Measurements from ENCODE around the gene ZNF683.

The ZNF683 gene

GRCh38 chr1:26345718-26346117 is 26.8 kb downstream of the ZNF683 start:
- TF ChIP-seq YY1 (IDR thresholded peaks at IDR 0.05; ENCODE audit: low read depth): no peak
- no peak for TF ChIP-seq TCF12 (IDR thresholded peaks at IDR 0.05; ENCODE audit: low read depth)

GRCh38 chr1:26344147-26344920 is 28.2 kb downstream of the ZNF683 start:
- TF ChIP-seq EGR1 (IDR thresholded peaks at IDR 0.05) (no peak), CREB1 (IDR thresholded peaks at IDR 0.05; ENCODE audit: low read depth) (no peak)

- TF ChIP-seq TCF12 (IDR thresholded peaks at IDR 0.05; ENCODE audit: low read depth) (no peak), RAD21 (IDR thresholded peaks at IDR 0.05; ENCODE audit: low read depth) (no peak), TEAD4 (IDR thresholded peaks at IDR 0.05) (no peak), MAX (IDR thresholded peaks at IDR 0.05) (no peak)
Observed at GRCh38 chr1:26340047-26340481, 32.5 kb downstream of the ZNF683 start.

GRCh38 chr1:26338670-26339069 is 33.9 kb downstream of the ZNF683 start:
- no peak for TF ChIP-seq REST (IDR thresholded peaks at IDR 0.05; ENCODE audit: low read depth)
- TF ChIP-seq MAX (IDR thresholded peaks at IDR 0.05): no peak
- TF ChIP-seq USF1 (IDR thresholded peaks at IDR 0.05): no peak
- no peak for TF ChIP-seq TAF1 (IDR thresholded peaks at IDR 0.05; ENCODE audit: low read depth)
- TF ChIP-seq NFIC (IDR thresholded peaks at IDR 0.05): no peak
- no peak for TF ChIP-seq FOXM1 (IDR thresholded peaks at IDR 0.05; ENCODE audit: borderline replicate concordance, low read depth)
- TF ChIP-seq TCF12 (IDR thresholded peaks at IDR 0.05; ENCODE audit: low read depth): no peak
- no peak for TF ChIP-seq CEBPB (IDR thresholded peaks at IDR 0.05)
- TF ChIP-seq EGR1 (IDR thresholded peaks at IDR 0.05): no peak
- TF ChIP-seq TEAD4 (IDR thresholded peaks at IDR 0.05): no peak
- no peak for TF ChIP-seq YY1 (IDR thresholded peaks at IDR 0.05; ENCODE audit: low read depth)
- TF ChIP-seq EP300 (IDR thresholded peaks at IDR 0.05; ENCODE audit: borderline replicate concordance): no peak
- no peak for TF ChIP-seq CREB1 (IDR thresholded peaks at IDR 0.05; ENCODE audit: low read depth)
- TF ChIP-seq RAD21 (IDR thresholded peaks at IDR 0.05; ENCODE audit: low read depth): no peak
- no peak for TF ChIP-seq ZBTB7A (IDR thresholded peaks at IDR 0.05; ENCODE audit: low read depth)

GRCh38 chr1:26337625-26338024 is 34.9 kb downstream of the ZNF683 start:
- TF ChIP-seq TEAD4 (IDR thresholded peaks at IDR 0.05) (no peak), TAF1 (IDR thresholded peaks at IDR 0.05; ENCODE audit: low read depth) (no peak), RAD21 (IDR thresholded peaks at IDR 0.05; ENCODE audit: low read depth) (no peak), USF1 (IDR thresholded peaks at IDR 0.05) (no peak), EGR1 (IDR thresholded peaks at IDR 0.05) (no peak), TCF12 (IDR thresholded peaks at IDR 0.05; ENCODE audit: low read depth) (no peak), CEBPB (IDR thresholded peaks at IDR 0.05) (no peak), CREB1 (IDR thresholded peaks at IDR 0.05; ENCODE audit: low read depth) (no peak), ZBTB7A (IDR thresholded peaks at IDR 0.05; ENCODE audit: low read depth) (no peak), NFIC (IDR thresholded peaks at IDR 0.05) (no peak), YY1 (IDR thresholded peaks at IDR 0.05; ENCODE audit: low read depth) (no peak), EP300 (IDR thresholded peaks at IDR 0.05; ENCODE audit: borderline replicate concordance) (no peak), FOXM1 (IDR thresholded peaks at IDR 0.05; ENCODE audit: borderline replicate concordance, low read depth) (no peak), MAX (IDR thresholded peaks at IDR 0.05) (no peak), REST (IDR thresholded peaks at IDR 0.05; ENCODE audit: low read depth) (no peak)

- no peak for TF ChIP-seq TEAD4 (IDR thresholded peaks at IDR 0.05)
- no peak for TF ChIP-seq REST (IDR thresholded peaks at IDR 0.05; ENCODE audit: low read depth)
- TF ChIP-seq CREB1 (IDR thresholded peaks at IDR 0.05; ENCODE audit: low read depth): no peak
- TF ChIP-seq RAD21 (IDR thresholded peaks at IDR 0.05; ENCODE audit: low read depth): no peak
- TF ChIP-seq TAF1 (IDR thresholded peaks at IDR 0.05; ENCODE audit: low read depth): no peak
- no peak for TF ChIP-seq EP300 (IDR thresholded peaks at IDR 0.05; ENCODE audit: borderline replicate concordance)
- TF ChIP-seq ZBTB7A (IDR thresholded peaks at IDR 0.05; ENCODE audit: low read depth): no peak; the same call in none of the 2 replicates
- no peak for TF ChIP-seq EGR1 (IDR thresholded peaks at IDR 0.05)
- no peak for TF ChIP-seq TCF12 (IDR thresholded peaks at IDR 0.05; ENCODE audit: low read depth)
- TF ChIP-seq YY1 (IDR thresholded peaks at IDR 0.05; ENCODE audit: low read depth): no peak
- no peak for TF ChIP-seq MAX (IDR thresholded peaks at IDR 0.05)
- TF ChIP-seq FOXM1 (IDR thresholded peaks at IDR 0.05; ENCODE audit: borderline replicate concordance, low read depth): no peak
- no peak for TF ChIP-seq NFIC (IDR thresholded peaks at IDR 0.05)
- no peak for TF ChIP-seq CEBPB (IDR thresholded peaks at IDR 0.05)
- TF ChIP-seq USF1 (IDR thresholded peaks at IDR 0.05): no peak
Observed at GRCh38 chr1:26337206-26337535, 35.4 kb downstream of the ZNF683 start.

All from Ishikawa (cell line).